Measurements from ENCODE around the gene SLC6A15. TPM values are rescaled to one million over a fixed set of nuclear protein-coding genes. Genes with fewer than 3 reads are reported as not detected.

SLC6A15 gene
- under 1 TPM; 0.60 to 0.74 (median 0.68) TPM for polyA plus RNA-seq (ENCODE audit: insufficient read length in 3 of 3)

DNA sequence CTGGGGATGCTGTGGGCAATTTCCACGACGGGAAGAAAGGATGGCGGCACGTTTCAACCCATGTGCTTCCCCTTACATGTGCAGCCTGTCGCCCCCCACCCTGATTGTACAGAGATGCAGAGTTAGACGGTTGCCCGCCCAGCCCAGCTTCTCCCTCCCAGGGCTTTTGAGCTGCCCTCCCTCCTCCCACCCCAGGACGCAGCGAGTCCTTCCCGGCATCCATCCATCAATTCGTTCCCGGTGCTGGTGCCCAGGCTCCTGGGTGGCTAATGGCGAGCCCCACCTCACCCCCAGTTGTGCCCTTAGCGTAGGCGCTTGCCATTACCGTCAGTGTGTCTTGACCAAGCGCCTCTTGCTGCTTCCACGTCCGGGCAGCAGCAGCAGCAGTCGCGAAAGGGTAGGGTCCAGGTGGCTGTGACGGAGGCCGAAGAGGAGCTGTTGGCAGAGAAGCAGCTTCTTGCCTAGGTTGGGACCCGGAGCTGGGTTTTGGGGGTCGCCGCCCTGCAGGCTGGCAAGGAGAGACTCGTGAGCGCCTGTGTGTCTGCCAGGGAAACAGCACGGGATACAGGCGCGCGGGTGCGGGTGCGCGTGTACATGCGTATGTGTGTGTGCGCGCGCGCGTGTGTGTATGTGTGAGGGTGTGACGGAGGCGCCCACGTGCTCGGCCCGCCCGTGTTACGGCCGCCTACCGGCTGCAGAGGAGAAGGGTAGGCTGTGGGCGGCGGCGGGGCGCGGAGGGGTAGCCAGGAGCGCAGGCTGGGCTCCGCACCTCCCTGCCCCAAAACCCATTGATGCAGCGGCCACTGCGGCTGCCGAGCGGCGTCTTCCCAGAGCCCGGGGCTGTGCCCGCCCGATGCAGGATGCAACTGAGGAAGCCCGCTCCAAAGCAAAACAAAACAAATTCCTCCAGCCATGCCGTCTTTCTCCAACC, at the start of gene SLC6A15:
Gene SLC6A15, minus strand, starts transcription at position 602 of the 931 bp plus-strand sequence. CDS start 20,679 bp downstream, outside the sequence.
- peak in 1 of 3 donors; percentile 29 for DNase-seq (ENCODE audit: low read depth in 3 of 3, low spot score in 2 of 3)

DNA sequence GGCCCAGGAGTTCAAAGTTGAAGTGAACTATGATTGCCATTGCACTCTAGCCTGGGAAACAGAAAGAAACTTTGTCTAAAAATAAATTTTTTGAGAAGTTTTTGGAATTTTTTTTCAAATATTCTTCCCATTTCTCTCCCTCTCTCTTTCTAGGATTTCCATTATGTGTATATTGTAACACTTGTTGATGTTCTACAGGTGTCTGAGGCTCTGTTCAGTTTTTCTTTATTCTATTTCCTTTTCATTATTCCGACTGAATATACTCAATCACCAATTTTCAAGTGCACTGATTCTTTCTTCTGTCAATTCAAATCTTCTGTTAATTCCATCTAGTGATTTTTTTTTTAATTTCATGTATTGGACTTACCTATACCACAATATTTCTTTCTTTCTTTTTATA, 48.3 kb upstream of the SLC6A15 start:
- no peak for DNase-seq (ENCODE audit: low read depth in 3 of 3, low spot score in 2 of 3)

DNA sequence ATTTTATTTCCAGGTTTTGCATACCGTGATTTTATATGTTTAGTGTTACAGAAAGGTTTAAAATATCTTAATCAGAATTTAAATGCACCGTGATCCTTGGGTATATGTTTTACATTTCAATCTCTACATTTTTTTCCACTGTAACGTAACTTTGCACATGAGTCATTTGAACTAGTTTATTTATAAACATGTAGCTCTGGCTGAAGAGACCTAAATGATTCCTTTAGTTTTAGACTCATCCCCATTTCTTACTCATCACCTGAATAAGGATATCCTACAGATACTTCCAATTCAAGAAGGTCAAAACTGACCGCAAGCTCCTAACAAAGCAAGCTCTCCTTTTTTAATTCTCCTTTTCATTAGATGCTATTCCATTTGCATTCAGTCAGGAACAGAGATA, 42.7 kb upstream of the SLC6A15 start:
- DNase-seq (ENCODE audit: low read depth in 3 of 3, low spot score in 2 of 3) = no peak

DNA sequence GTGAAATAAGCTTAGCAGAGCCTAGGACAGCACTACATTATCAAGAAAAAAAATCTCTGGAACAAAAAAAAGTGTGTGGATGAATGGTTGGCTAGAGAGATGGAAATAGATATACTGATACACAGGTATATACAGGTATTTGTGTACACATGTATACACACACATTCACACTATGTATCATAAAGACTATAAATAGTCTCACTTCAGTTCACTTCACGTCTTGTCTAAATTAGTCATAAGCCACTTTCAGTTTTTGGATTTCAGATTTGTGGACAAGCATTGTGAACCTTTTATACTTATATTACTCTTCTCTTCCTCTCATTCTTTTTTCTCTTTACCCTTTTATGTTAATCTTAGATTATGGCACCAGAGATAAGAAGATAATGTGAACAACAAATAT, 41.8 kb upstream of the SLC6A15 start:
- no peak for DNase-seq (ENCODE audit: low read depth in 3 of 3, low spot score in 2 of 3)

DNA sequence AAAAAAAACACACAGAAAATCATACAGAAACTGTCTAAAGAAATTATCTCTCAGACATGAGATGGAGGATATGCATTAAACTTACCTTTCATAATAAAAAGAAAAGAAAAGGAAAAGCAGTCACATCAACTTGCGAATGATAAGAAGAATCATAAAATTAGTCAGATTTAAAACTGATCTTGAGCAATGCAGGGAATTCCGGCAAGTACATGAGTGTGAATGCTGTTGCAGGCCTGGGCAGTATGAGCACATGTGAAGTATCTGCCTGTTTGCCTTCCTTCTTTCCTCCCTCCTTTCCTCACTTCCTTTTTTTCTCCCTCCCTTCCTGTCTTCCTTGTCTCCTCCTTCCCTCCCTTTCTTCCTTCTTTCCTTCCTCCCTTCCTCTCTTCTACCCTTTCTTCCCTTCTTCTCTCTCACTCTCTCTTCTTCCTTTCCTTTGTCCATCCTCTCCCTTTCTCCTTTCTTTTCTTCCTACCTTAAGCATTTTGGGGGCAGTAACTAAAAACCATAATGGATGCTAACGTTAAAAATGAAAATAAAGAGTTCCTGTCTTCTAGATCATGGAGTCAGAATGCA, 38.5 kb upstream of the SLC6A15 start:
- DNase-seq (ENCODE audit: low read depth in 3 of 3, low spot score in 2 of 3) = no peak

DNA sequence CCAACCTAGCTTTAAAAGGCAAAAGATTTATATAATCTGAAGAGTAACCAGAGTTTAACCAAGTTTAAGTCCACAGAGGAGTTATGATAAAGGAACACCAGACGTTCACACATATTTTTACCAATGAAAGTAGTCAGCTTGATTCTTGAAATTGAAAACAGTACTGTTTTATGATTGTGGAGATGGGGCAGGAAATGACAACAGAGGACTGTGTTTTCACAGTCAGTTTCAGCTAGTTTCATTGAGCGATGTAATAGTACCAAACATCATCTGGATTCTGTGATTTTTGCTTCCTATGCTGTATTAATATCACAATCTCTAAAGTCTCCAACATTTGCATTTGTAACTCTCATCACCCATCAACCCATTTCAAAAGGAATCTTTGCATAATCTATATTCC, 34.2 kb upstream of the SLC6A15 start:
- DNase-seq (ENCODE audit: low read depth in 3 of 3, low spot score in 2 of 3) = no peak

DNA sequence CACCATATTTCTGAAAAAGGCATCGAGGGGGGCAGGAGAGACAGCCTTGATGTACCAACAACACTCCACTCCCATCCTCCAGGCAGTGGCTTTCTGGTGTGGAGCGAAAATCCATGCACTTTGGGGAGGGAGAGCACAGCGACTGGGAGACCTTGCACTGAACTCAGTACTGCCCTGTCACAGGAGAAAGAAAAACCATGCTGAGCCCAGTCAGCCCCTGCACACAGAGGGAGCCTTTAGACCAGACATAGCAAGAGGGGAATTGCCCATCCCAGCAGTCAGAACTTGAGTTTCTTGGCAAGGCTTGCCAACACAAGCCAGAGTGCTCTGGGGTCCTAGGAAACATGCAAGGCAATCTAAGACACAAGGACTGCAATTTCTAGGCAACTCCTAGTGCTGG, 24.8 kb upstream of the SLC6A15 start:
- no peak for DNase-seq (ENCODE audit: low read depth in 3 of 3, low spot score in 2 of 3)

DNA sequence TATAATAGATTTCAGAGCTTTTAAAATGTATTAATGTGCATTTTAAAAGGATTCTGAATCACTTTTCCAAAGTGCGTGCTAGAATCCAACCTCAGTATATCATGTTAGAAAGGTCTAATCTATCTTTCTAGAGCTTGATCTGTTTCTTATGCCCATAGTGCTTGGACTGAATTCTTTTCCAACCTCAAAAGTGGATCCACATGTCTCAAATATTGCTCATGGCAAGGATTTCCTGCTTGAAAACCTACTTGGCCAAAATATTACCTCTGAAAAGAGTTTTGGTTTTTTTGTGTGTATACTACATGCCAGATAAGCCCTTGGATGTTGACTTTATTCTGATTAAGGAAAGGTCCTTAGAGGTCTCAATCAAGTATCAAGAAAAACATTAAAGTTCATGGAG, 16.9 kb upstream of the SLC6A15 start:
- no peak for DNase-seq (ENCODE audit: low read depth in 3 of 3, low spot score in 2 of 3)

DNA sequence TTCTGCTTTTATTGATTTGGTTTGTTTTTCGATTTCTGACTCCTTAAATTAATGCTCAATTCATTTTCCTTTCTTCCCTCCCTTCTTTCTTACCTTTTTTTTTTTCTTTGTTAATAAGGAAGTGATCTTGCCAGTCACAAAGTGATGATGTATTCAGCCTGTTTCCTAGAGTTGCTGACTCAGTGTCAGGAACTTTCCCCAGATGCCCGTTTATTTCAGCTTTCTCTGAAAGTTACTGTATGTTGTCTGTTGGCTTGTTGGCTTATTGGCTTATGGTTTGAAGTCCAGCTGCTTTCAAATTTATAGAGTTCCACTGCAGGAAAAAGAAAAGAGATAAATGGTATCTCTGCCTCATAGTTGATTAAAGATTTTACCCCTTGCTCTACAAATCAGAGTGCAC, 12.4 kb upstream of the SLC6A15 start:
- DNase-seq (ENCODE audit: low read depth in 3 of 3, low spot score in 2 of 3) = no peak

DNA sequence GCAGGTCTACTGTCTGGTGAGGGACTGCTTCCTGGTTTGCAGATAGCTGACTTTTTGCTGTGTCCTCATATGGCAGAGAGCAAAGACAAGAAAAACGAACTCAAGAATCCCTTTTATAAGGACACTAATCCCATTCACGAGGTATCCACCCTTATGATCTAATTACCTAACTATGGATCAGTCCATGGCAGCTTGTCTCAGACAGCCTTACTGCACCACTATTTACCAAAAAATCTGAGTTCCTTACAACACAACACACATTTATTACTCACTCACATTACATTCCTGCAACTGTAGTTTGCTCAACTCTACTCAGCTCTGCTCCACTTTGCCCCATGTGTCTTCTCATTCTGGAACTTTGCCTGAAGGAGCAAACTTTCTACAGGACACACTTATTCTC, 10.1 kb upstream of the SLC6A15 start:
- DNase-seq (ENCODE audit: low read depth in 3 of 3, low spot score in 2 of 3) = no peak

DNA sequence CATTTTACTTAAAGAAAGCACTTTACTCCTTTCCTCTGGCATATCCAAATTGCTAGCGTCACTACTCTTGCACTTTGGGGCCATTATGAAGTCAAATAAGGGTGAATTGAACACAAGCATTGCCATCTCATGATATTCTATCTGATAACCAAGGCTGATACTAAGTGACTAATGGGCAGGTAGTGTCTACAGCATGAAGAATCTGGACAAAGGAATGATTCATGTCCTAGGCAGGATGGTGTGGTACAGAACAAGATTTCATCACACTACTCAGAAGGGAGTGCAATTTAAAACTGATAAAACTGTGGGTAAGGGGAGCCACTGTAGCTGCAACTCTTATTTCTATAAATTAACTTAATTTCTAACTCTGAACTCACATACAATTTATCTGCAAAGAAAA, 7.7 kb upstream of the SLC6A15 start:
- no peak for DNase-seq (ENCODE audit: low read depth in 3 of 3, low spot score in 2 of 3)

DNA sequence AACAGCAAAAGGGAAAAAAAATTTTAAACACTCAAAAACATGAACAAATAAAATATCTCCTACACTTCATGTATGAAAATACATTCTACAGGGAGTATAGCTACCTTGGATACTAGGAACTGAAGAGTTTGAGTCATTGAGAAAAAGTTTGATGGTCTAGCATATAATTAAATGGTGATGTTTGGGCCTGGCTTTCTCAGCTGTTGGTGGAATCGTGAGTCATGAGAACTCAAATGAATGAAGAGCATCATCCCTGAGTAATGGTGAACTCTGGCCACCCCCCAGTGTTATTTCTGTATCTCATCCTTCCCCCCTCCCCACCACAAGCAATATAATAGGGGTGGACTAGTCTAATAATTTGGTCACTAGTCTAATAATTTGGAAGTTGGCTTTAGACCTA, 6.7 kb upstream of the SLC6A15 start:
- no peak for DNase-seq (ENCODE audit: low read depth in 3 of 3, low spot score in 2 of 3)

DNA sequence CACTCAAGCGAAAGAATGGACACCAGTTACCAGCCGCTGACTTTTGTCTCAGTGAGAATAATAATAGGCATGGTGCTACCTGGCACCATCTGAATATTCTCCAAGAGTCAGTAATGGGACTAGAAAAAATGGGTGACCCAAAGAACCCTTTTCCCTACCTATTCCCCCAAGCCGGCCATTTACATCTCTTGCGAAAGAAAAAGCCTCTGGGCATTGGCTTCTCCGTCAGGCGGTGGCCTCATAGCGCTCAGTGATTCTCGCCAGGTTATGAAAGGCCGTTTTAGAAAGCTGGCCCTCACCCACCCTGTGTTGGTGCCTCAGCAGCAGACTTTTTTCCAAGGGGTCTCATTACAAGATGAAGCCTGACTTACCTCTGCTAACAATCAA, 523 bp upstream of the SLC6A15 start:
- DNase-seq (ENCODE audit: low read depth in 3 of 3, low spot score in 2 of 3) = peak in 1 of 3 donors; percentile 0

DNA sequence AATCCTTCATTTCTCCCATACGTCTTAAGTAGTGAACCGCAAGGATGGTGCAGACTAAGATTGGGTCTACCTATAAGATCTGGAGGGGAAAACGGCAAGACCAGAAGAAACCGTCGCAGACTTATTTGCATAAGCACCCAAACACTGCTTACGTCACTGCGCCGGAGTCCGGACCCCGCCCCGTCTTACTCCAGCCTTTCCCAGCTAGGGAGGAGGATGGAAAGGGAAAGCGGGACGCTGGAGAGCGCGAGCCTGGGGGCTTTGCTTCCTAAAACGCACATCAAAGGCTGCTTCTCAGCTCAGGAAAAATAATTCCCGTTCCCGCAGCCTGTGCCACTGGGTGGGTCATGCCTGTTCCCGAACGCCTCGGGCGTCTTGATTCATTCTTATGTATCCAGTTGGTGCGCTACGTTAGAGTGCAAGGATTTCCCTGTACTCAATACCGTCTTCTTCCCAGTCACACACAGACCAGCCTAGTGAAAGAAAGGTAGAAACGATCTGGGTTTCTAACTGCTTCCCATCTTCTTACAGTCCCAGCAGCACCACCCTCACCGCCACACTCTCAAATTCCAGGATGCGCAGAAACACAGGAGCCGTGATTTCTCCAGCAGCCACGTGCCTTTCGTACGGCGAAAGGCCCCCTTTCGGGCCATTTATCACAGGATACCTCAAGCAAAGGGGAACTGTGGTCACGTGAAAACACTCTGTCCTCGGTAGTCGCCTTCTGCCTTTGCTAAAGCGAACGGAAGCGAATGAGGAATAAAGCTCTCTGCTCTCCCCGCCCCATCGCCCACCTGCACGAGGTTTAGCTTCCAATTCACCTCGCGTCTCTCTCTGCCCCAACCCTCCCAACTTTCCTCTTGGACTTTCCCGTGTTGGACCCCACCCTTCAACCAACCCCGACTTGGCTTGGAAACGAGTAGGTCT, 1.1 kb downstream of the SLC6A15 start:
- DNase-seq (ENCODE audit: low read depth in 3 of 3, low spot score in 2 of 3) = peak in 2 of 3 donors; percentile 41 to 45

DNA sequence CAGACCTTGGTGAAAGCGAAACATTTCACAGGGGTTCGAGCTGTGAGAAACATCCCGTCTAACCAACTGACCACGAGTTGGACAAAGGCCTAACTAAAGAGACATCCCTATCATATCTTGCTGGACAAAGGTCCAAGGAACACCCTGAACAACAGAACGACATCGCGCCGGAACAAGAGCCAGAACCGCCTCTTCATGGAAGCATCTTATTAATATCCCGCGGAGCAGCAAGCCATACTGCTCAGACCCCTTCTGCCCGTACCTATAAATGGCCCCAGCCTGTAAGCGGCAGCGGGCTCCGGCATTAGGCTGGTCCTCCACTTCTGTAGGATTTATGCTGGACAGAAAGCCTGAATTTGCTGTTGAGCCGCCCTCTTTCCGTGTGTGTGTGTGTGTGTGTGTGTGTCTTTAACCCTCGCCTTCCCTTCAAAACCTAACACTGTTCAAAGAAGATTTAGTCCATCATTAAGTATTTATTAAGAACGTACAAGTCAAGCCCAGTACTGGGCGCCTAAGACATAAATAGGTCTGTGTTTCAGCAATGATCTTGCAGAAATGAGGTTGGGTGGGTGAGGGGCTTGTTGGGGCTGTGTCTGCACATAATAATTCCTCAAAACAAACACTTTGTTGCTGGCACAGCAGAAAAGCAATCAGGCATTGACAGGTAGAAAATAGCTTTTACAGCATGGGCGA, 1.9 kb downstream of the SLC6A15 start:
- peak in 1 of 3 donors; percentile 13 for DNase-seq (ENCODE audit: low read depth in 3 of 3, low spot score in 2 of 3)

DNA sequence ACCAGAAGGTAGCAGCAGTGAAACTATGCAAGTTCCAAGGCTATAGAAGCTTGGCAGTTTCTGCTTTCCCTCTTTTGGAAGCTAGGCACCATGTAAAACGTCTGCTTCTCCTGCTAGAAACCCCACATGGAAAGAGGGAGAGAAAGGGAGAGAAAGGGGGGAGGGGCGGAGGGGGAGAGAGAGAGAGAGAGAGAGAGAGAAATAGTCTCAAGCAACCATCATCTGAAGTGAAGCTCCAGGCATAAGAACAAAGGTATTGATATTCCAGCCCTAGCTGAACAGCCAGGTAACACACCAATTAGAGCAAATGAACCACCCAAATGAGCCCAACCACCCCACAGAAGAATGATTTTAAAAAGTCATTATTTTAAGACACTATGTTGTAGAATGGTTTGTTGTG, 8.5 kb downstream of the SLC6A15 start:
- no peak for DNase-seq (ENCODE audit: low read depth in 3 of 3, low spot score in 2 of 3)

DNA sequence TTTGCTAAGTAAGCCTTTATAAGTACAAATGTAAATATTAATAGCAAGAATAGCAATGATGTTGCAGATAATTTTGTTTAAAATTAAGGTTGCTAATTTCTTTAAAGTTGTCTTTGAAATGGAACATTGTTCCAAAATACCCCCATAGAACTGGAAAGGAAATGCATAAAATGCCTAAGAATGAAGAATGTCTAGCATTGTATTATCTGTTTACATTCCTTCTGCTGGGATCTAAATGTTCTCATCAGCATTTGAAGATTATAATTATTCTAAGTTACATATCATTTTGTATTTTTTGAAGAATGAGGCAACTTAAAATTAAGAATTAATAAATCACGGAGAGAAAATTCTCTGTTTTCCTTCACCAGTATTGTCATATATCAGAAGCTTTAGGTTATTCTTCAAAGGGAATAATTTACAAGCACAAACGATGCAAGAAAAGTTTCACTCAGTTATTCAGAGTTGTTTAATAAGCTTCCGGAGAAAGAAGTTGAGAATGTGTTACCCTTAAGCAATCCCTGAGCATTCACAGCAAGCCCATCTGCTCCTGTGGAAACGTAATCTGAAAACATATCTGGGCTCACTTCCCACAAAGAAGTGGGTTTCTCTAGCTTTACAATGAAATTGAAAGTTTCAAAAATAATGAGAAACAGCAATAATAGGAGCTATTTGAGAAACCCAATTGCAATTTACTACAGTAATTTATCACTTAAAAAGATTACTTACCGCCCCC, 21.3 kb downstream of the SLC6A15 start:
- DNase-seq (ENCODE audit: low read depth in 3 of 3, low spot score in 2 of 3) = no peak

DNA sequence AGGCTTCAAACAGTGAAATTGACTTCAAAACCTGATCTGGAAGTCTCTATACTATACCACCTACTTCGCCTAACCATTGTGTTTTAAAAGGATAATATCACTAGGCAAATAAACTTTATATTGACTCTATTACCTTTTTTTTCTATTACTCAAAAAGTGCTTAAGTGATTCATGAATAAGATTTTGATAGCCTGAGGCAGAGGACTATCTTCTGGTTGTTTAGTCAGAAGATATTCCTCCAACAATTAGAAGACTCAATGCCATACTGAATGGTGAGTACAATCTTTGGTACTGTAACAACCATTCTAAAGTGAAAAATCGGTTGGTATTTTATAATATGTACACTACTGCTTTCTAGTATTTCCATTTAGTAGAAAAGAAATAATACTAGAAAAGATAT, 22.8 kb downstream of the SLC6A15 start:
- no peak for DNase-seq (ENCODE audit: low read depth in 3 of 3, low spot score in 2 of 3)

DNA sequence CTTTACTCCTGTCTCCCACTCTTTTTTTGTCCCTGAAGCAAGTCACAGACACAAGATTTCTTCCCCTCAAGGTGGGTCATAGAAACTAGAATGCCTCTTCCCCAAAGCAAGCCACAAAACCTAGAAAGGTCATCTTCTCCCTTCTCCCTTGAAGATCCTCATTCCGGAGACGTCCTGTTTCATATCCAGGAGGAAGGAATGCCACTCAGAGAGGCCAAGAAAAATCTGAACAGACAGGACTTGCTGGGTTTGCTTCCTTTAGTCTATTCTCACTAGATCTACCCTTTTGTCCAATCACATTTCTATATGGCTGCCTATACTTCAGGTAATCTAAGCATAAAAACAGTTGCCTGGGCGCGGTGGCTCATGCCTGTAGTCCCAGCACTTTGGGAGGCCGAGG, 23.7 kb downstream of the SLC6A15 start:
- DNase-seq (ENCODE audit: low read depth in 3 of 3, low spot score in 2 of 3) = no peak

DNA sequence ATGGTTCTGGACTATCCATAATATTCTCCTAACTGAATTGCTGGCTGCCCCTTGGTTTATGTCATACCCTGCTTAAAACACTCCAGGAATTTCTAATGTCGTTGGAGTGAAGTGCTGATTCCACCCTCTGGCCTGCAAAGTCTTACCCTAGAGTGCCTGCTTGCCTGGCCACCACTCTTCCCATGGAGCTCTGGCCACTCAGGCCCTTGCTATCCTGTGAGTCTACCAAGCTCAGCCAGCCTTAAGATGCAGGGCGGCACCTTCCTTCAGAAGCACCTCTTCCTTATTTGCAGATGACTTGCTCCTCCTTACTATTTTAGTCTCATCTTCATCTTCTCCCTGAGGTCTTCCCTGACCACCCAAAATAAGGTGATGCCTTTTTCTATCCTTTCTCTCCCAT, 35.3 kb downstream of the SLC6A15 start:
- DNase-seq (ENCODE audit: low read depth in 3 of 3, low spot score in 2 of 3) = no peak
